GM13976 (cell line): ENCODE measurements around the gene LIN7A.

Experiments
- DNase-seq: peaks from one replicate; pipeline ENCODE4 v3.0.0; 2012; ENCODE audit warnings: low spot score
- in situ Hi-C: fragments of 300-500 bp; cut with MboI; formaldehyde crosslinking; loops from one replicate; pipeline ENCODE4 v1.12.0; 2022; ENCODE audit warnings: low sequenced_read_pairs, mixed read lengths, inconsistent platforms; ENCODE audit not compliant: unreplicated experiment
- TF ChIP-seq, protein P1 (sequence below): IDR thresholded peaks from 2 replicates; pipeline ENCODE4 v1.5.1; 2012; ENCODE audit warnings: borderline replicate concordance, mild to moderate bottlenecking; ENCODE audit not compliant: insufficient read depth; ENCODE audit errors: extremely low read depth, missing control alignments, control extremely low read depth

LIN7A gene

DNA sequence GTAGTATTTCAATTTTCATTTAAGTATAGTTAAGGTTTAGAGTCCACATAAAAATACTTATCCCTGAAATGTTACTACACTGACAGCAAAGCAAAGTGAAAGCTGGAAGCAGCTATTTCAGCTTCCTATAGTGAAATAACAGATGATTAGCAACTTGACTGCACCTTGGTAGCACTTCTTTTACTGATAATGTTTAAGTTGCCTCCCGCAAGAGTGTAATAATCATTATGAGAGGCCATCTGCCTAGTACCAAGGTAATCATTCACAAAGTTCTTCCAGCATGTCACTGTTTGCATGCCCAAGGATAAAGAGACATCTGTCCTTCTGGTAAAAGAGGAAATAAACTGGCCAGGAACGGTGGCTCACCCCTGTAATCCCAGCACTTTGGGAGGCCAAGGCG lies 69.8 kb downstream of the LIN7A start:
- in situ Hi-C loops: no loop called here
- DNase-seq: no peak
- TF ChIP-seq, protein P1, sequence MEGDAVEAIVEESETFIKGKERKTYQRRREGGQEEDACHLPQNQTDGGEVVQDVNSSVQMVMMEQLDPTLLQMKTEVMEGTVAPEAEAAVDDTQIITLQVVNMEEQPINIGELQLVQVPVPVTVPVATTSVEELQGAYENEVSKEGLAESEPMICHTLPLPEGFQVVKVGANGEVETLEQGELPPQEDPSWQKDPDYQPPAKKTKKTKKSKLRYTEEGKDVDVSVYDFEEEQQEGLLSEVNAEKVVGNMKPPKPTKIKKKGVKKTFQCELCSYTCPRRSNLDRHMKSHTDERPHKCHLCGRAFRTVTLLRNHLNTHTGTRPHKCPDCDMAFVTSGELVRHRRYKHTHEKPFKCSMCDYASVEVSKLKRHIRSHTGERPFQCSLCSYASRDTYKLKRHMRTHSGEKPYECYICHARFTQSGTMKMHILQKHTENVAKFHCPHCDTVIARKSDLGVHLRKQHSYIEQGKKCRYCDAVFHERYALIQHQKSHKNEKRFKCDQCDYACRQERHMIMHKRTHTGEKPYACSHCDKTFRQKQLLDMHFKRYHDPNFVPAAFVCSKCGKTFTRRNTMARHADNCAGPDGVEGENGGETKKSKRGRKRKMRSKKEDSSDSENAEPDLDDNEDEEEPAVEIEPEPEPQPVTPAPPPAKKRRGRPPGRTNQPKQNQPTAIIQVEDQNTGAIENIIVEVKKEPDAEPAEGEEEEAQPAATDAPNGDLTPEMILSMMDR: no peak

DNA sequence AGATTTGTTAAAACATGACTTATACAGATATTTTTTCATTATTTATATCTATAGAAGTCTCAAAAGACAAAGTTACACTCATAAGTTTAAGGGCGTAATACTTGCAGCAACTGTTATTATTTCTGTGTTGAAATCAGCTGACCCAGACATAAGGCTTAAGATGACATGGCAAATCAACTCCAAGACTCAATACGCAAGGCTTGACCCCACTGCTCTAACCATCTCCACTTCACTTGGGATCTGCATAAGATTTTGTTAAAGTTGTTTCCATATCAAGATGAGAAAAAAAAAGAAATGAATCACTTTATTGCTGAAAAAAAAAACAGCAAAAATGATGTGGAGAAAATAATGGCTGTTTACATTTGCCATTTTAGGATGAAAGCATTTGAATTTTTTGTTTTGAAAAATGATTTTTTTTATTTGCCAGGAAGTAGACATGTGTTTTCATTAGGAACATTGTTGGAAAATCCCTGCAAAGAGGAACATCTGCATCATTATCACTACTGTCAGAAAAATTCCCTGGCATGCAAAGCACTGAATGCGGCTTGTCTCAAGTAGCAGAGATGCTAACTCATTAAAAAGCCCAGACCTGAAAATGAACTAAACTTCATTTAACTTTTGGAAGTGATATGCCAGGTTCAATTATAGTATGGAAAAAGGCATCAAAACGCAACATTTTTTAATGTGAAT lies 73.5 kb downstream of the LIN7A start:
- in situ Hi-C loops: no loop called here
- TF ChIP-seq, protein P1: no peak
- no peak for DNase-seq

DNA sequence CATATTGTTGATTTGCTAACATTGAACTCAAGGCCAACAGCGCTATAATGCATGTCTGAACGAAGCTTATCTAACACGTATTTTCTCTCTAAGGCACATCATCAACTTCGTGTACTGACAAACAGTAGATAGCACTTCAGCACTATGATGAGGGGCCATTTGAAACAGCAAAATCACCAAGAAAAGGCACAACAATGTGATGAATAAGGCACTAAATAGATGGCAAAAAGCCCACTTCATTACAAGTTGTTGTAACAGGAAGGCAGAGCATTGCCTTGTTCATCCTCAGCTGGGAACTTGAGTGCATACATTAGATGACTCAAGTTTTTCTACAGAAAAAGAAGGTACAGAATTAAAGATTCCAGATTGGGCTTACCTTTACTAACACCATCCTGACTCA lies 75.2 kb downstream of the LIN7A start:
- TF ChIP-seq, protein P1: no peak
- in situ Hi-C loops: no loop called here
- DNase-seq: no peak

DNA sequence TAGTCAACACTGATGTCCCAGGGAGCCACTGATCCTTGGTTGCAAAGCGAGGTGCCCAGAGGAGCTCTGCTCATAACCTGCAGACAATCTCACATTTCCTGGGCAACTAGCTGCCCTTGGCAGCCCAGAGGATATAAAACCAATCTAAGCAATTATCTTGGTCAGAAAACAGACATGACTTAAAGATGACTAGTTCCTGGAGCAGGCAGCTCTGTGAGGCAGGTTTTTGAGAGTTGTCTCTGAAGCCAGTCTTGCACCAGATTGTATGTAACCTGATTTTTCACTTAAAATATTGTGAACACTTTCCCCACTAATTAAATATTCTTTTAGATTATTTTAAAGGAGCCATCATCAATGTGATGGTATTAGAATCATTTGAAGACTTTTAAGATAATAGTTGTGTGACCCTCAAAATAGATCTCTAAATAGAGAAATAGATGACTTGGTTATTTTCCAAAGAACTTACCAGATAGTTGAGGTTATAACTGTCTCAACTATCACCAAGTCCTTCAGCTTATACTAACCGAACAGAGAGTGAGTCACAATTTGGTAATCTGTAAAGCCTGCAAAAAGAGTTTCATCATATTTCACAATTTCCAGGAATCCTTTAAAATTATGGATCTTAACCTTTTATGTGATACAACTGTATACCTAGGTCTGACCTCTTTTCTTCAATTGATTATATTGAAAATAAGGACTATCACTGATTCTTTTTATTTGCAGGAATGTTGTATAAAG lies 75.9 kb downstream of the LIN7A start:
- DNase-seq: no peak
- in situ Hi-C loops: no loop called here
- TF ChIP-seq, protein P1: no peak

DNA sequence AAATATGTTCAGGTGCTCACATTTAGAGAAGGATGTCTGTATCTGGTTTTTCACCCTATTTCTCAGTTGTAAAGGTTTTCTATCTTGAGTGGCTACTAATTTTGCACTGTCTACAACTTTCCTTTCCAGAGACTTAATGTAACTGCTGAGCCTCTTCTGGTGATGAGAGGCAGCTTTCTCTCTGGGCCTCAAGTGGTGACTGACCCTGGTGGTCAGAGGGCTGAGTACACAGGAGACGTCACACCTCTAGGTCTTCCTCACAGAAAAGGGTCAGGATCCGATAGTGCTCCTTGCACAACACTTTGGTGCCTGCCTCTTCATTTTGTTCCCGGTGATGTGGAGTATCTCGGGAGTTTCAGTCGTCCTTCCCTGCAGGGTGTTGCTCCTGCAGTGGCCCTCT lies 76.8 kb downstream of the LIN7A start:
- TF ChIP-seq, protein P1: no peak

DNA sequence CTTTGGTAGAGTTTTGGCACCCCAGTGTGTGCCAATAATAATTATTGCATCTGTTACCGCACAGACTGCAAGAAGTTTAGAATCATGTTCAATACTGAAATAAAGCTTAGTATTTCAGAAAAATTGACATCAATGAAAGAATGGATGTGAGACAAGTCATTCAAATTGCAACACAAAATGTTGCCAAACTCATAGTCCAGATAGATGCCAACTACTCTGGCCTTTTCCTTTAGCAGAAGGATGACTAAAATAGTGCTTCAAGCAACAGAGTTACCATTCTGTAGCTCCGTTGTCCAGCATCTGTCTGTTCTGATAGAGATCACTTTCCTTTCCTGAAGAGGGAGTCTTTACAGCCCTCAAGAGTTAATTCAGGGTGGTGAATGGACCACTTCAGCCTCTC lies 77.5 kb downstream of the LIN7A start:
- in situ Hi-C loops: no loop called here
- DNase-seq: no peak
- TF ChIP-seq, protein P1: no peak

More for the DNA sequence above, 76.8 kb downstream of the LIN7A start:
- in situ Hi-C loops: no loop called here
- DNase-seq: no peak
